GM23338 (cell line): Measurements from ENCODE around the gene NAALADL2. TPM values are rescaled to one million over a fixed set of nuclear protein-coding genes. Genes with fewer than 3 reads are reported as not detected.

Experiments used
- ATAC-seq: fragments of 200-7000 bp; cut with Tn5 transposase; 3 replicates; pipeline ENCODE4 v1.9.1; 2020
- DNase-seq: peaks from one replicate; pipeline ENCODE4 v3.0.0-alpha.2; 2015; ENCODE audit warnings: low spot score
- H2AFZ ChIP-seq: fragments of 200-600 bp; sonication (generic); 2 replicates; pipeline ENCODE4 v1.8.0; 2016; ENCODE audit warnings: antibody characterized with exemption, mild to moderate bottlenecking, moderate library complexity
- H3F3A ChIP-seq: fragments of 200-600 bp; sonication (generic); replicated peaks from 2 replicates; pipeline ENCODE4 v1.8.0; 2017; ENCODE audit warnings: antibody characterized with exemption, mixed run types, low read depth
- H3K27ac ChIP-seq: fragments of 200-600 bp; sonication (generic); 2 replicates; pipeline ENCODE4 v1.6.1; 2016; ENCODE audit warnings: low read depth
- H3K27me3 ChIP-seq: fragments of 200-600 bp; sonication (generic); 2 replicates; pipeline ENCODE4 v1.8.0; 2016; ENCODE audit warnings: mild to moderate bottlenecking, mixed run types, moderate library complexity; ENCODE audit not compliant: insufficient read depth
- H3K36me3 ChIP-seq: fragments of 200-600 bp; sonication (generic); 2 replicates; pipeline ENCODE4 v1.8.0; 2016; ENCODE audit warnings: mild to moderate bottlenecking; ENCODE audit not compliant: insufficient read depth
- H3K4me1 ChIP-seq: fragments of 200-600 bp; sonication (generic); 2 replicates; pipeline ENCODE4 v1.8.0; 2016; ENCODE audit warnings: mild to moderate bottlenecking, moderate library complexity; ENCODE audit not compliant: insufficient read depth
- H3K4me2 ChIP-seq: fragments of 200-600 bp; sonication (generic); 2 replicates; pipeline ENCODE4 v1.7.1; 2017; ENCODE audit warnings: mixed run types
- H3K4me3 ChIP-seq: fragments of 200-600 bp; sonication (generic); 2 replicates; pipeline ENCODE4 v1.6.1; 2016; ENCODE audit warnings: mixed run types
- H3K79me2 ChIP-seq: fragments of 200-600 bp; sonication (generic); replicated peaks from 2 replicates; pipeline ENCODE4 v1.8.0; 2017; ENCODE audit warnings: mild to moderate bottlenecking; ENCODE audit not compliant: insufficient read depth
- H3K9me2 ChIP-seq: fragments of 200-600 bp; sonication (generic); 2 replicates; pipeline ENCODE4 v1.8.0; 2017; ENCODE audit not compliant: insufficient read depth
- H4K20me1 ChIP-seq: fragments of 200-600 bp; sonication (generic); replicated peaks from 2 replicates; pipeline ENCODE4 v1.8.0; 2017; ENCODE audit warnings: mild to moderate bottlenecking; ENCODE audit not compliant: insufficient read depth
- H3K27ac Mint-ChIP-seq: 2 replicates; pipeline ENCODE4 v1.8.0; 2020; ENCODE audit warnings: inconsistent platforms, mild to moderate bottlenecking, moderate library complexity, mixed read lengths
- H3K27me3 Mint-ChIP-seq: 3 replicates; pipeline ENCODE4 v1.8.0; 2022; ENCODE audit warnings: low read depth, mild to moderate bottlenecking, moderate library complexity, mixed read lengths, inconsistent platforms; ENCODE audit not compliant: insufficient read depth, poor library complexity
- H3K36me3 Mint-ChIP-seq: 3 replicates; pipeline ENCODE4 v1.8.0; 2021; ENCODE audit warnings: low read depth, mild to moderate bottlenecking, inconsistent platforms, moderate library complexity, mixed read lengths
- H3K4me1 Mint-ChIP-seq: 3 replicates; pipeline ENCODE4 v1.8.0; 2020; ENCODE audit warnings: mild to moderate bottlenecking, inconsistent platforms, mixed read lengths
- H3K4me3 Mint-ChIP-seq: 3 replicates; pipeline ENCODE4 v1.8.0; 2021; ENCODE audit warnings: moderate library complexity, mild to moderate bottlenecking, inconsistent platforms, mixed read lengths
- H3K9me3 Mint-ChIP-seq: 3 replicates; pipeline ENCODE4 v1.8.0; 2020; ENCODE audit warnings: moderate library complexity, mild to moderate bottlenecking, inconsistent platforms, mixed read lengths
- CREB1 ChIP-seq: fragments of 250-450 bp; sonication (Bioruptor Pico); IDR thresholded peaks from 2 replicates; pipeline ENCODE4 v1.5.0; 2020; ENCODE audit warnings: low read depth, mild to moderate bottlenecking, moderate library complexity
- CTCF ChIP-seq, 2 experiments: fragments of 200-600 bp in 1 of 2; sonication (generic) in 1 of 2; conservative IDR thresholded peaks; 2 replicates each; pipeline versions ENCODE4 v1.5.1 to v1.6.1; 2016 to 2017; ENCODE audit warnings: antibody characterized with exemption in 2 of 2, low read depth in 2 of 2, mild to moderate bottlenecking in 2 of 2, moderate library complexity in 1 of 2
- ETS1 ChIP-seq: IDR thresholded peaks from 2 replicates; pipeline ENCODE4 v1.6.1; 2016; ENCODE audit warnings: antibody characterized with exemption
- EZH2 ChIP-seq: fragments of 200-600 bp; sonication (generic); IDR thresholded peaks from one replicate; pipeline ENCODE4 v1.8.0; 2017; ENCODE audit warnings: antibody characterized with exemption, mild to moderate bottlenecking, low read depth; ENCODE audit not compliant: unreplicated experiment
- EZH2phosphoT487 ChIP-seq: fragments of 200-600 bp; sonication (generic); IDR thresholded peaks from one replicate; pipeline ENCODE4 v1.8.1; 2018; ENCODE audit warnings: antibody characterized with exemption; ENCODE audit not compliant: unreplicated experiment
- JUNB ChIP-seq: IDR thresholded peaks from one replicate; pipeline ENCODE4 v1.6.1; 2016; ENCODE audit warnings: antibody characterized with exemption; ENCODE audit not compliant: unreplicated experiment
- NANOG ChIP-seq: IDR thresholded peaks from 2 replicates; pipeline ENCODE4 v1.6.1; 2016; ENCODE audit warnings: antibody characterized with exemption, borderline replicate concordance
- POLR2AphosphoS5 ChIP-seq: IDR thresholded peaks from 2 replicates; pipeline ENCODE4 v1.6.1; 2016; ENCODE audit warnings: antibody characterized with exemption, low read depth
- REST ChIP-seq: IDR thresholded peaks from one replicate; pipeline ENCODE4 v1.6.1; 2018; ENCODE audit warnings: antibody characterized with exemption; ENCODE audit not compliant: unreplicated experiment
- ZNF114 ChIP-seq: fragments of 250-450 bp; sonication (Bioruptor Pico); IDR thresholded peaks from 2 replicates; pipeline ENCODE4 v1.5.0; 2020; ENCODE audit warnings: mild to moderate bottlenecking, moderate library complexity
- ZNF331 ChIP-seq: fragments of 250-450 bp; sonication (Bioruptor Pico); IDR thresholded peaks from 2 replicates; pipeline ENCODE4 v1.5.0; 2020; ENCODE audit warnings: low read depth, mild to moderate bottlenecking, moderate library complexity
- ZNF462 ChIP-seq: fragments of 250-450 bp; sonication (Bioruptor Pico); IDR thresholded peaks from 2 replicates; pipeline ENCODE4 v1.5.0; 2020; ENCODE audit warnings: mild to moderate bottlenecking, moderate library complexity
- polyA plus RNA-seq: library from polyadenylated mRNA; unstranded; fragments of >200 nt; fragmentation: Nextera tagmentation; extraction: Ambion mirVana; gene quantifications from 2 replicates; pipeline ENCODE4 v1.2.1, GENCODE V29; 2016
- total RNA-seq: library from RNA; depleted of rRNA; stranded (reverse); fragments of >200 nt; shearing (Covaris generic); gene quantifications from 2 replicates; pipeline ENCODE4 v1.2.3, GENCODE V29; 2014

NAALADL2 gene
- total and polyA plus RNA-seq, 2 experiments from 2014 or later = 1.6 to 2.6 TPM

GRCh38 chr3:174873832-174874657 lies 14.9 kb downstream of the NAALADL2 start (continued):
- TF ChIP-seq REST (no peak), CTCF (conservative IDR thresholded peaks at IDR 0.05; ENCODE audit: low read depth in 2 of 2) (no peak), POLR2AphosphoS5 (no peak), EZH2 (no peak), NANOG (no peak), EZH2phosphoT487 (no peak), CREB1 (no peak)

- H4K20me1 ChIP-seq = no peaks in the 10 kb centered on the region
- H3K27me3 ChIP-seq = no peaks in the 10 kb centered on the region
- peaks cover 13% of the 10 kb centered on the region for H3K9me2 ChIP-seq
- H3F3A ChIP-seq = no peaks in the 10 kb centered on the region
- no peak overlapping the region for H2AFZ ChIP-seq
- Mint-ChIP-seq H3K36me3 (peaks cover 3% of the 10 kb centered on the region; the same call in 1 of the 3 replicates), H3K9me3 (no peaks in the 10 kb centered on the region), H3K4me3 (no peak overlapping the region), H3K4me1 (no peaks in the 10 kb centered on the region), H3K27ac (no peak overlapping the region), H3K27me3 (no peaks in the 10 kb centered on the region)
- no peaks in the 10 kb centered on the region for H3K4me1 ChIP-seq
- no peaks in the 10 kb centered on the region for H3K79me2 ChIP-seq
- ATAC-seq (no peak), DNase-seq (no peak)
- no peaks in the 10 kb centered on the region; the same call in 1 of the 2 replicates for H3K36me3 ChIP-seq
- no peak overlapping the region for H3K27ac ChIP-seq
- H3K4me2 ChIP-seq = no peak overlapping the region
- H3K4me3 ChIP-seq = no peak overlapping the region
- TF ChIP-seq NANOG (no peak), JUNB (no peak), POLR2AphosphoS5 (no peak), ZNF331 (CRISPR knock-in tag) (no peak), ZNF114 (CRISPR knock-in tag) (no peak), CREB1 (no peak), ETS1 (no peak), ZNF462 (CRISPR knock-in tag) (no peak)
Observed at GRCh38 chr3:174882789-174883188, 23.7 kb downstream of the NAALADL2 start.
